HEK293 (cell line): ENCODE measurements around the gene CAPN15.

Experiments used
- CTCF ChIA-PET: fragments of 350-600 bp; formaldehyde crosslinking; extraction: SDS; loops from one replicate; lab custom pipeline; 2021; ENCODE audit warnings: antibody characterized with exemption; lab: Yijun Ruan, JAX
- POLR2A ChIA-PET: fragments of 300-600 bp; formaldehyde crosslinking; extraction: SDS; loops from one replicate; lab custom pipeline; 2020; ENCODE audit warnings: antibody characterized with exemption, inconsistent platforms; lab: Yijun Ruan, JAX
- H3K27ac ChIP-seq: fragments of 200-500 bp; sonication (Bioruptor generic); 2 replicates; pipeline ENCODE4 v1.5.1; 2014; ENCODE audit warnings: low read depth, low read length, control low read depth, inconsistent platforms; ENCODE audit errors: extremely low read depth
- H3K36me3 ChIP-seq, 2 experiments: fragments of 200-500 bp in 1 of 2; sonication (Bioruptor generic) in 1 of 2; 1 replicate in 1 of 2; 2 replicates in 1 of 2; pipeline ENCODE4 v1.5.1; 2014 to 2017; ENCODE audit warnings: inconsistent platforms in 2 of 2, low read length in 2 of 2; ENCODE audit not compliant: control insufficient read depth in 2 of 2, insufficient read depth in 1 of 2
- H3K4me1 ChIP-seq: fragments of 200-500 bp; sonication (Bioruptor generic); 2 replicates; pipeline ENCODE4 v1.5.1; 2014; ENCODE audit warnings: mild to moderate bottlenecking, low read length, inconsistent platforms; ENCODE audit not compliant: control insufficient read depth, insufficient read depth
- H3K4me3 ChIP-seq: 2 replicates; pipeline ENCODE4 v1.5.1; 2011; ENCODE audit warnings: low read depth, mild to moderate bottlenecking, control low read depth, low read length, moderate library complexity
- H3K9me3 ChIP-seq: fragments of 200-500 bp; sonication (Bioruptor generic); 2 replicates; pipeline ENCODE4 v1.5.1; 2014; ENCODE audit warnings: low read depth, low read length, inconsistent platforms; ENCODE audit not compliant: control insufficient read depth, insufficient read depth
- BCL11A ChIP-seq: fragments of 450-650 bp; formaldehyde crosslinking; IDR thresholded peaks from 2 replicates; pipeline ENCODE4 v1.5.1; 2016; ENCODE audit warnings: low read depth, missing biosample characterization, missing genetic modification characterization
- EGR2 ChIP-seq: fragments of 450-650 bp; formaldehyde crosslinking; IDR thresholded peaks from 2 replicates; pipeline ENCODE4 v1.5.1; 2016; ENCODE audit warnings: low read depth, missing biosample characterization, missing genetic modification characterization
- GLIS1 ChIP-seq: fragments of 450-650 bp; formaldehyde crosslinking; IDR thresholded peaks from 2 replicates; pipeline ENCODE4 v1.5.1; 2016; ENCODE audit warnings: missing biosample characterization, missing genetic modification characterization
- IKZF3 ChIP-seq: fragments of 450-650 bp; IDR thresholded peaks from 2 replicates; pipeline ENCODE4 v1.5.0; 2018; ENCODE audit warnings: missing biosample characterization, mild to moderate bottlenecking, missing genetic modification characterization, moderate library complexity
- KLF1 ChIP-seq: fragments of 450-650 bp; formaldehyde crosslinking; IDR thresholded peaks from 2 replicates; pipeline ENCODE4 v1.5.1; 2016; ENCODE audit warnings: missing biosample characterization, missing genetic modification characterization
- KLF10 ChIP-seq: fragments of 450-650 bp; IDR thresholded peaks from 2 replicates; pipeline ENCODE4 v1.5.1; 2018; ENCODE audit warnings: missing biosample characterization, mild to moderate bottlenecking, missing genetic modification characterization
- KLF16 ChIP-seq: fragments of 450-650 bp; formaldehyde crosslinking; IDR thresholded peaks from 2 replicates; pipeline ENCODE4 v1.5.1; 2017; ENCODE audit warnings: missing biosample characterization, missing genetic modification characterization
- KLF8 ChIP-seq: fragments of 450-650 bp; formaldehyde crosslinking; IDR thresholded peaks from 2 replicates; pipeline ENCODE4 v1.5.1; 2016; ENCODE audit warnings: missing biosample characterization, missing genetic modification characterization
- KLF9 ChIP-seq: fragments of 450-650 bp; formaldehyde crosslinking; IDR thresholded peaks from 2 replicates; pipeline ENCODE4 v1.5.1; 2016; ENCODE audit warnings: missing biosample characterization, missing genetic modification characterization, low read depth
- MYNN ChIP-seq: fragments of 450-650 bp; formaldehyde crosslinking; IDR thresholded peaks from 2 replicates; pipeline ENCODE4 v1.5.1; 2016; ENCODE audit warnings: missing biosample characterization, missing genetic modification characterization, borderline replicate concordance
- SALL2 ChIP-seq: fragments of 450-650 bp; formaldehyde crosslinking; IDR thresholded peaks from 2 replicates; pipeline ENCODE4 v1.5.0; 2017; ENCODE audit warnings: missing biosample characterization, mild to moderate bottlenecking, missing genetic modification characterization, borderline replicate concordance
- SP2 ChIP-seq: fragments of 450-650 bp; formaldehyde crosslinking; IDR thresholded peaks from 2 replicates; pipeline ENCODE4 v1.5.1; 2016; ENCODE audit warnings: missing biosample characterization, missing genetic modification characterization
- SP3 ChIP-seq: fragments of 450-650 bp; formaldehyde crosslinking; IDR thresholded peaks from 2 replicates; pipeline ENCODE4 v1.5.1; 2016; ENCODE audit warnings: missing biosample characterization, missing genetic modification characterization
- SP7 ChIP-seq: fragments of 450-650 bp; formaldehyde crosslinking; IDR thresholded peaks from 2 replicates; pipeline ENCODE4 v1.5.1; 2016; ENCODE audit warnings: missing biosample characterization, missing genetic modification characterization
- TCF7L2 ChIP-seq: IDR thresholded peaks from 2 replicates; pipeline ENCODE4 v1.6.1; 2011; ENCODE audit warnings: low read depth, mild to moderate bottlenecking, inconsistent platforms, low read length, moderate library complexity, borderline replicate concordance
- WT1 ChIP-seq: fragments of 450-650 bp; formaldehyde crosslinking; IDR thresholded peaks from 2 replicates; pipeline ENCODE4 v1.5.1; 2016; ENCODE audit warnings: missing biosample characterization, missing genetic modification characterization
- ZEB2 ChIP-seq: fragments of 450-650 bp; formaldehyde crosslinking; IDR thresholded peaks from 2 replicates; pipeline ENCODE4 v1.5.1; 2016; ENCODE audit warnings: missing biosample characterization, missing genetic modification characterization
- ZFHX2 ChIP-seq: fragments of 450-650 bp; formaldehyde crosslinking; conservative IDR thresholded peaks from 2 replicates; pipeline ENCODE4 v1.5.1; 2016; ENCODE audit warnings: missing biosample characterization, missing genetic modification characterization
- ZNF174 ChIP-seq: fragments of 450-650 bp; formaldehyde crosslinking; IDR thresholded peaks from 2 replicates; pipeline ENCODE4 v1.5.0; 2017; ENCODE audit warnings: missing biosample characterization, mild to moderate bottlenecking, missing genetic modification characterization
- ZNF335 ChIP-seq: fragments of 450-650 bp; formaldehyde crosslinking; conservative IDR thresholded peaks from 2 replicates; pipeline ENCODE4 v1.5.1; 2016; ENCODE audit warnings: missing biosample characterization, missing genetic modification characterization
- ZNF341 ChIP-seq: fragments of 450-650 bp; formaldehyde crosslinking; IDR thresholded peaks from 2 replicates; pipeline ENCODE4; 2016; ENCODE audit warnings: low read depth, missing biosample characterization, missing genetic modification characterization
- ZNF366 ChIP-seq: fragments of 450-650 bp; formaldehyde crosslinking; conservative IDR thresholded peaks from 2 replicates; pipeline ENCODE4 v1.5.1; 2016; ENCODE audit warnings: missing biosample characterization, missing genetic modification characterization
- ZNF37A ChIP-seq: fragments of 450-650 bp; IDR thresholded peaks from 2 replicates; pipeline ENCODE4 v1.5.1; 2018; ENCODE audit warnings: missing biosample characterization, missing genetic modification characterization
- ZNF501 ChIP-seq: fragments of 450-650 bp; formaldehyde crosslinking; IDR thresholded peaks from 2 replicates; pipeline ENCODE4 v1.5.1; 2016; ENCODE audit warnings: missing biosample characterization, missing genetic modification characterization
- ZNF561 ChIP-seq: fragments of 450-650 bp; IDR thresholded peaks from 2 replicates; pipeline ENCODE4 v1.5.1; 2018; ENCODE audit warnings: missing biosample characterization, missing genetic modification characterization, borderline replicate concordance
- ZNF629 ChIP-seq: fragments of 450-650 bp; formaldehyde crosslinking; IDR thresholded peaks from 2 replicates; pipeline ENCODE4 v1.5.1; 2017; ENCODE audit warnings: missing biosample characterization, missing genetic modification characterization
- ZNF76 ChIP-seq: fragments of 450-650 bp; formaldehyde crosslinking; IDR thresholded peaks from 2 replicates; pipeline ENCODE4; 2016; ENCODE audit warnings: low read depth, missing biosample characterization, missing genetic modification characterization, borderline replicate concordance
- ZNF768 ChIP-seq: fragments of 450-650 bp; formaldehyde crosslinking; IDR thresholded peaks from 2 replicates; pipeline ENCODE4 v1.5.1; 2018; ENCODE audit warnings: missing biosample characterization, mild to moderate bottlenecking, missing genetic modification characterization
- ZNF792 ChIP-seq: fragments of 450-650 bp; formaldehyde crosslinking; IDR thresholded peaks from 2 replicates; pipeline ENCODE4 v1.5.1; 2016; ENCODE audit warnings: missing biosample characterization, missing genetic modification characterization
- ZNF837 ChIP-seq: fragments of 450-650 bp; formaldehyde crosslinking; IDR thresholded peaks from 2 replicates; pipeline ENCODE4 v1.5.1; 2016; ENCODE audit warnings: missing biosample characterization, missing genetic modification characterization
- TF ChIP-seq, protein P1 (sequence below): fragments of 450-650 bp; formaldehyde crosslinking; IDR thresholded peaks from 2 replicates; pipeline ENCODE4 v1.5.1; 2016; ENCODE audit warnings: missing biosample characterization, missing genetic modification characterization
- TF ChIP-seq, protein P2 (sequence below): fragments of 450-650 bp; formaldehyde crosslinking; IDR thresholded peaks from 2 replicates; pipeline ENCODE4 v1.5.1; 2016; ENCODE audit warnings: missing biosample characterization, missing genetic modification characterization
- TF ChIP-seq, protein P3 (sequence below): fragments of 450-650 bp; formaldehyde crosslinking; IDR thresholded peaks from 2 replicates; pipeline ENCODE4 v1.5.1; 2016; ENCODE audit warnings: missing biosample characterization, missing genetic modification characterization
- TF ChIP-seq, protein P4 (sequence below): fragments of 450-650 bp; formaldehyde crosslinking; IDR thresholded peaks from 2 replicates; pipeline ENCODE4 v1.5.1; 2016; ENCODE audit warnings: missing biosample characterization, missing genetic modification characterization

The CAPN15 gene

DNA sequence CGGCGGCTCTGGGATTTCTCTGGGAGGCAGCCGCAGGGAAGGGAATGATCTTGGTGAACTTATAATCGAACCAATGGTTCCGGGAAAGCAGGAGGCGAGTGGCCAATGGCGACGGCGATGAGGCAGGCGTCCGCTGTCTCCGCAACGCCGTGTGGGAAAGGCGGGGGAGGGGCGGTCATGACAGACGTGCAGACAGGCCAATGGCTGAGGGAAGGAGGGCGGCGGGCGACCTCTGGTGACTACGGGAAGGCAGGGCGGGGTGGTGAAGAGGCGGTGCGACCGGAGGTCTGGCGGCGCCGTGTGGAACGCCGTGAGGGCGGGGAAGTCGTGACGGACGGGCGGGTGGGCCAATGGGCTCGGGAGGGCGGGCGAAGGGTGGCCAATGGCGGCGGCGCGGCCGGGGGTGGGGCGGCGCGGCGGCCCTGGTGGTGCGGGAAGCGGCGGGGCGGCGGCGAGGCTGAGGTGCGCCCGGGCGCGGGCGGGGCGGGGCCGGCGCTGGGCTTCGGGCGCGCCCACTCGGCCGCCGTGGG lies 62.2 kb downstream of the CAPN15 start, which contains the start of gene RAB40C:
RAB40C (plus strand) TSS at position 409 of the 530 bp plus-strand sequence. CDS start 226 bp downstream, outside the sequence.
- H3K4me1 ChIP-seq = peaks cover 14% of the 10 kb centered on the region
- ChIA-PET POLR2A (interaction anchor here (0.6 to 1.4 kb wide), 3 partner anchors 11 to 62 kb away, joined by 3 to 4 read pairs (median 3); partner anchors contain the start of gene CAPN15), CTCF (interaction anchor here (0.6 to 0.9 kb wide), 2 partner anchors 11 to 47 kb away, joined by 3 to 5 read pairs; partner anchors contain the start of gene METTL26)
- TF ChIP-seq IKZF3 (tag by site-specific recombination) (peak; percentile 82), ZFHX2 (tag by site-specific recombination) (peak; percentile 93), KLF1 (peak; percentile 75; the same call in 1 of the 2 replicates), WT1 (no peak), KLF8 (peak; percentile 97), BCL11A (tag by site-specific recombination) (no peak), ZNF768 (tag by site-specific recombination) (no peak), EGR2 (tag by site-specific recombination) (peak; percentile 92), SP2 (tag by site-specific recombination) (peak; percentile 90), SP3 (tag by site-specific recombination) (peak; percentile 95), TCF7L2 (no peak), ZNF561 (no peak), ZNF341 (tag by site-specific recombination) (peak; percentile 87), KLF9 (tag by site-specific recombination) (peak; percentile 81), ZNF335 (tag by site-specific recombination) (peak; percentile 94), KLF16 (peak; percentile 88), ZNF629 (tag by site-specific recombination) (peak; percentile 28; the same call in 1 of the 2 replicates), ZNF76 (tag by site-specific recombination) (peak; percentile 94), SP7 (tag by site-specific recombination) (peak; percentile 53; the same call in 1 of the 2 replicates), ZNF792 (tag by site-specific recombination) (no peak), ZNF37A (no peak), ZNF501 (tag by site-specific recombination) (0 out of 2 replicates have a peak, but pooled peaks have one; percentile 4), ZNF366 (tag by site-specific recombination) (no peak), ZEB2 (tag by site-specific recombination) (peak; percentile 94), ZNF837 (tag by site-specific recombination) (no peak), ZNF174 (tag by site-specific recombination) (no peak), MYNN (no peak), GLIS1 (tag by site-specific recombination) (peak; percentile 50), KLF10 (tag by site-specific recombination) (peak; percentile 83), SALL2 (tag by site-specific recombination) (no peak)
- TF ChIP-seq, protein P1, sequence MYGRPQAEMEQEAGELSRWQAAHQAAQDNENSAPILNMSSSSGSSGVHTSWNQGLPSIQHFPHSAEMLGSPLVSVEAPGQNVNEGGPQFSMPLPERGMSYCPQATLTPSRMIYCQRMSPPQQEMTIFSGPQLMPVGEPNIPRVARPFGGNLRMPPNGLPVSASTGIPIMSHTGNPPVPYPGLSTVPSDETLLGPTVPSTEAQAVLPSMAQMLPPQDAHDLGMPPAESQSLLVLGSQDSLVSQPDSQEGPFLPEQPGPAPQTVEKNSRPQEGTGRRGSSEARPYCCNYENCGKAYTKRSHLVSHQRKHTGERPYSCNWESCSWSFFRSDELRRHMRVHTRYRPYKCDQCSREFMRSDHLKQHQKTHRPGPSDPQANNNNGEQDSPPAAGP (tag by site-specific recombination) = peak; percentile 53
- TF ChIP-seq, protein P2, sequence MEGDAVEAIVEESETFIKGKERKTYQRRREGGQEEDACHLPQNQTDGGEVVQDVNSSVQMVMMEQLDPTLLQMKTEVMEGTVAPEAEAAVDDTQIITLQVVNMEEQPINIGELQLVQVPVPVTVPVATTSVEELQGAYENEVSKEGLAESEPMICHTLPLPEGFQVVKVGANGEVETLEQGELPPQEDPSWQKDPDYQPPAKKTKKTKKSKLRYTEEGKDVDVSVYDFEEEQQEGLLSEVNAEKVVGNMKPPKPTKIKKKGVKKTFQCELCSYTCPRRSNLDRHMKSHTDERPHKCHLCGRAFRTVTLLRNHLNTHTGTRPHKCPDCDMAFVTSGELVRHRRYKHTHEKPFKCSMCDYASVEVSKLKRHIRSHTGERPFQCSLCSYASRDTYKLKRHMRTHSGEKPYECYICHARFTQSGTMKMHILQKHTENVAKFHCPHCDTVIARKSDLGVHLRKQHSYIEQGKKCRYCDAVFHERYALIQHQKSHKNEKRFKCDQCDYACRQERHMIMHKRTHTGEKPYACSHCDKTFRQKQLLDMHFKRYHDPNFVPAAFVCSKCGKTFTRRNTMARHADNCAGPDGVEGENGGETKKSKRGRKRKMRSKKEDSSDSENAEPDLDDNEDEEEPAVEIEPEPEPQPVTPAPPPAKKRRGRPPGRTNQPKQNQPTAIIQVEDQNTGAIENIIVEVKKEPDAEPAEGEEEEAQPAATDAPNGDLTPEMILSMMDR = peak; percentile 92
- TF ChIP-seq, protein P3, sequence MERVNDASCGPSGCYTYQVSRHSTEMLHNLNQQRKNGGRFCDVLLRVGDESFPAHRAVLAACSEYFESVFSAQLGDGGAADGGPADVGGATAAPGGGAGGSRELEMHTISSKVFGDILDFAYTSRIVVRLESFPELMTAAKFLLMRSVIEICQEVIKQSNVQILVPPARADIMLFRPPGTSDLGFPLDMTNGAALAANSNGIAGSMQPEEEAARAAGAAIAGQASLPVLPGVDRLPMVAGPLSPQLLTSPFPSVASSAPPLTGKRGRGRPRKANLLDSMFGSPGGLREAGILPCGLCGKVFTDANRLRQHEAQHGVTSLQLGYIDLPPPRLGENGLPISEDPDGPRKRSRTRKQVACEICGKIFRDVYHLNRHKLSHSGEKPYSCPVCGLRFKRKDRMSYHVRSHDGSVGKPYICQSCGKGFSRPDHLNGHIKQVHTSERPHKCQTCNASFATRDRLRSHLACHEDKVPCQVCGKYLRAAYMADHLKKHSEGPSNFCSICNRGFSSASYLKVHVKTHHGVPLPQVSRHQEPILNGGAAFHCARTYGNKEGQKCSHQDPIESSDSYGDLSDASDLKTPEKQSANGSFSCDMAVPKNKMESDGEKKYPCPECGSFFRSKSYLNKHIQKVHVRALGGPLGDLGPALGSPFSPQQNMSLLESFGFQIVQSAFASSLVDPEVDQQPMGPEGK = peak; percentile 78
- TF ChIP-seq, protein P4, sequence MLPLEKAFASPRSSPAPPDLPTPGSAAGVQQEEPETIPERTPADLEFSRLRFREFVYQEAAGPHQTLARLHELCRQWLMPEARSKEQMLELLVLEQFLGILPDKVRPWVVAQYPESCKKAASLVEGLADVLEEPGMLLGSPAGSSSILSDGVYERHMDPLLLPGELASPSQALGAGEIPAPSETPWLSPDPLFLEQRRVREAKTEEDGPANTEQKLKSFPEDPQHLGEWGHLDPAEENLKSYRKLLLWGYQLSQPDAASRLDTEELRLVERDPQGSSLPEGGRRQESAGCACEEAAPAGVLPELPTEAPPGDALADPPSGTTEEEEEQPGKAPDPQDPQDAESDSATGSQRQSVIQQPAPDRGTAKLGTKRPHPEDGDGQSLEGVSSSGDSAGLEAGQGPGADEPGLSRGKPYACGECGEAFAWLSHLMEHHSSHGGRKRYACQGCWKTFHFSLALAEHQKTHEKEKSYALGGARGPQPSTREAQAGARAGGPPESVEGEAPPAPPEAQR = no peak

More for the DNA sequence above, 62.2 kb downstream of the CAPN15 start, which contains the start of gene RAB40C:
- peak within 1 kb of the TSS; percentile 94 for H3K27ac ChIP-seq
- H3K36me3 ChIP-seq = no peaks in the 10 kb centered on the region
- no peaks in the 10 kb centered on the region for H3K9me3 ChIP-seq
- peak within 1 kb of the TSS; percentile 84 for H3K4me3 ChIP-seq
